ENCODE data around the gene CTCFL.

GRCh38 chr20:57470212-57470522 lies 54.8 kb downstream of the CTCFL start:
- no peak for TF ChIP-seq EZH2 (IDR thresholded peaks at IDR 0.05; ENCODE audit: borderline replicate concordance, low read depth, low read length, severe bottlenecking)
- TF ChIP-seq CTCF (IDR thresholded peaks at IDR 0.05; ENCODE audit: extremely low read depth in 1 of 2, insufficient read depth in 1 of 2, low read depth in 1 of 2, low read length in 2 of 2), result no peak
- no peak for TF ChIP-seq POLR2A (IDR thresholded peaks at IDR 0.05; ENCODE audit: low read depth, low read length)
- no peak for TF ChIP-seq MAX (IDR thresholded peaks at IDR 0.05; ENCODE audit: insufficient read depth, insufficient read length)

All from endothelial cell of umbilical vein (primary cell).